H54 (cell line): ENCODE measurements around the gene MAP4.
"Not testable (repeated sequence)": the region's sequence is repeated elsewhere in the genome, so short reads cannot be mapped to it uniquely, and the experiment has no call there.

Experiments used
- DNase-seq: peaks from one replicate; pipeline ENCODE4 v3.0.0; 2011; ENCODE audit warnings: low spot score, mixed read lengths; ENCODE audit not compliant: insufficient read length
- FAIRE-seq: peaks from 3 replicates; lab custom pipeline; 2011; peaks lifted over from hg19 to GRCh38; lab: Jason Lieb, UNC
- POLR2A ChIP-seq: IDR thresholded peaks from 2 replicates; pipeline ENCODE4 v1.6.1; 2011; ENCODE audit warnings: low read depth, mild to moderate bottlenecking, low read length

The MAP4 gene

DNA sequence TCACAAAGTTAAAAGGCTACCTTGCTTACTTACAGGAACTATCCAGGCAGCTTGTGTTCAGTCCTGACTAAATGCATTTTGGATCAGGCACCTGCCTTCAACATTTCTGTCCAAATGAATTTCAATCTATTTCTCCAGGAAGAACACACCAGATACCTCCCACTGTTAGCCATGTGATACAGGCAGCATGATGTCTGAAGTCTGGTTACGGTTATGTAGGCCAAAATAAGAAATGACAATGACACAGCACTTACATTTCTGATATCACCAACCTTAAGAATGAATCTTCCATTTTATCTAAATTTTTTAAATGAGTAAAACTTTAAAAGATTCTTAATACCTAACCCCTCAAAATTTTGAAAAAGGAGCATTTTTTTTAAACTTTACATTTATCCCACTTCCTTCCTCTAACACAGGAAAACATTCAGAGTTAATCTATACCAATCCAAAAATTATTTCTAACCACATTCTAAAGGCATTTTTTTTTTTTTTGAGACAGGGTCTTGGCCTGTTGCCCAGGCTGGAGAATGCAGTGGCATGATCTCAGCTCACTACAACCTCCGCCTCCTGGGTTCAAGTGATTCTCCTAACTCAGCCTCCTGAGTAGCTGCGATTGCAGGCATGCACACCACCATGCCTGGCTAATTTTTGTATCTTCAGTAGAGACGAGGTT is at the start of gene MAP4:
Gene MAP4 (minus strand): TSS at position 116 of the 673 bp plus-strand sequence. CDS start 17,556 bp downstream, outside the sequence.
- peak; percentile 6 for FAIRE-seq
- no peak for DNase-seq
- TF ChIP-seq POLR2A = no peak

DNA sequence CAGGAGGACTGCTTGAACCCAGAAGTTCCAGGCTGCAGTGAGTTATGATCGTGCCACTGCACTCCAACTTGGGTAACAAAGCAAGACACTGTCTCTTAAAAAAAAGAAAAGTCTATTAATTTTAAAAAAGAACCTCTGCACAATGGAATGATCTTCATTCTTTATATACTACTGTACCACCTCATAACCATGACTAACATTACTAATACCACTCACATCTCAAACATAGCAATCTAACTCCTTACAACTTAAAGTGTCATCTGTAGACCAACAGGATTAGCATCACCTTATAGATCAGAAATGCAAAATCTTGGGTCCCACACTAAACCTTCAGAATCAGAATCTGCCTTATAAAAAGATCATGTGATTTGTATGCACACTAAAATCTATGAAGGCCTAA is 48.8 kb upstream of the MAP4 start:
- DNase-seq (no peak), FAIRE-seq (no peak)
- no peak for TF ChIP-seq POLR2A

DNA sequence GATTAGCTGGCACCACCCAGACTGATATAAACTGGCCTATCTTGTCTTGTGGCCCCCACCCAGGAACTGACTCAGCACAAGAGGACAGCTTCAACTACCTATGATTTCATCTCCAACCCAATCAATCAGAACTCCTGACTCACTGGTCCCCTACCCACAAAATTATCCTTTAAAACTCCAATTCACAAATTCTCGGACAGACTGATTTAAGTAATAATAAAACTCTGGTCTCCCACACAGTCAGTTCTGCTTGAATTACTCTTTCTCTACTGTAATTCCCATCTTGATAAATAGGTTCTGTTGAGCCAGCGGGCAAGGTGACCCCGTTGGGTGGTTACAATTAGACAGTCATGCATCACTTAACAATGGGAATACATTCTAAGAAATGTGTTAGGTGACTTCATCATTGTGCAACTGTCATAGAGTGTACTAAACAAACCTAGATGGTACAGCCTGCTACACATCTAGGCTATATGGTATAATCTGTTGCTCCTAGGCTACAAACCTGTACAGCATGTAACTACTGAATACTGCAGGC is 48.1 kb upstream of the MAP4 start:
- FAIRE-seq (peak; percentile 69), DNase-seq (no peak)
- TF ChIP-seq POLR2A = no peak

GRCh38 chr3:48061586-48061985 is 45.4 kb upstream of the MAP4 start:
- FAIRE-seq, DNase-seq: not testable (repeated sequence)

GRCh38 chr3:48058091-48058490 is 41.9 kb upstream of the MAP4 start:
- no peak for FAIRE-seq
- no peak for DNase-seq
- no peak for TF ChIP-seq POLR2A

DNA sequence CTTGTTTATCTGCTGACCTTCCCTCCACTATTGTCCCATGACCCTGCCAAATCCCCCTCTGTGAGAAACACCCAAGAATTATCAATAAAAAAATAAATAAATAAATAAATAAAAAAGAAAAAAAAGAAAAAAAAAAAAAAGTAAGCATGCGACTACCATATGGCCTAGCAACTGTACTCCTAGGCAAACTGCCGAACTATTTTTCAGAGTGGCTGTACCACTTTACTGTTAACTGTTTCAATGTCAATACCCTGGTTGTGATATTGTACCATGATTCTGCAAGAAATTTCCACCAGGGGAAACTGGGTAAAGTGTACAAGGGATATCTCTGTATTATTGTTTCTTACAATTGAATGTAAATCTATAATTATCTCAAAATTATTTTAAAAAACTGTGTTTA is 41.3 kb upstream of the MAP4 start:
- no peak for DNase-seq
- no peak for TF ChIP-seq POLR2A

GRCh38 chr3:48047841-48048464 is 31.7 kb upstream of the MAP4 start:
- TF ChIP-seq POLR2A = no peak
- DNase-seq (no peak), FAIRE-seq (peak; percentile 64)

More for the DNA sequence above, 41.3 kb upstream of the MAP4 start:
- no peak for FAIRE-seq

- no peak for DNase-seq
- TF ChIP-seq POLR2A = no peak
- FAIRE-seq = no peak
Observed at GRCh38 chr3:48042071-48042760, 26.0 kb upstream of the MAP4 start.

GRCh38 chr3:48039487-48040190 is 23.4 kb upstream of the MAP4 start:
- TF ChIP-seq POLR2A = no peak
- FAIRE-seq (peak; percentile 88), DNase-seq (peak; percentile 25)

DNA sequence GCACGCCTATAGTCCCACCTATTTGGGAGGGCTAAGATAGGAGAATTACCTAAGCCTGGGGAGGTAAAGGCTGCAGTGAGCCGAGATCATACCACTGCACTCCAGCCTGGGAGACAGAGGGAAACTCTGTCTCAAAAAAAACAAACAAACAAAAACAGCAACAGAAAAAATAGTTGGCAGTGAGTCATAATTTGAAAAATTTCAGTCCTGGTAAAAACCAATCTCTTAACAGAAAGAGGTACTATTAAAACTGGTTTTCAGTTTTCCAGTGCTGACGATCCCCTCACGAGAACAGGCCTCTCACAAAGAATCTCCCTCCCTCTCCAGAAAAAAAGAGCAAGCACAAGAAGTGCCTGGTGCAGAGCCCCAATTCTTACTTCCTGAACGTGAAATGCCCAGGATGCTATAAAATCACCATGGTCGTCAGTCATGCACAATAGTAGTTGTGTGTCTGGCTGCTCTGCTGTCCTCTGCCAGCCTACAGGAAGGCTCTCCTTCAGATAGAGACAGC is 22.8 kb upstream of the MAP4 start:
- FAIRE-seq (no peak), DNase-seq (no peak)
- no peak for TF ChIP-seq POLR2A

GRCh38 chr3:48034000-48034516 is 17.8 kb upstream of the MAP4 start:
- DNase-seq = peak; percentile 35
- FAIRE-seq = peak; percentile 75
- TF ChIP-seq POLR2A = no peak

- TF ChIP-seq POLR2A = no peak
- FAIRE-seq (no peak), DNase-seq (no peak)
Observed at GRCh38 chr3:48030188-48030587, 14.0 kb upstream of the MAP4 start.
